GM19240 (cell line): ENCODE results near the gene GAL3ST3.

Source experiments
- DNase-seq: peaks from one replicate; pipeline ENCODE4 v3.0.0; 2011; ENCODE audit warnings: low spot score; ENCODE audit not compliant: insufficient read length

Gene GAL3ST3

DNA sequence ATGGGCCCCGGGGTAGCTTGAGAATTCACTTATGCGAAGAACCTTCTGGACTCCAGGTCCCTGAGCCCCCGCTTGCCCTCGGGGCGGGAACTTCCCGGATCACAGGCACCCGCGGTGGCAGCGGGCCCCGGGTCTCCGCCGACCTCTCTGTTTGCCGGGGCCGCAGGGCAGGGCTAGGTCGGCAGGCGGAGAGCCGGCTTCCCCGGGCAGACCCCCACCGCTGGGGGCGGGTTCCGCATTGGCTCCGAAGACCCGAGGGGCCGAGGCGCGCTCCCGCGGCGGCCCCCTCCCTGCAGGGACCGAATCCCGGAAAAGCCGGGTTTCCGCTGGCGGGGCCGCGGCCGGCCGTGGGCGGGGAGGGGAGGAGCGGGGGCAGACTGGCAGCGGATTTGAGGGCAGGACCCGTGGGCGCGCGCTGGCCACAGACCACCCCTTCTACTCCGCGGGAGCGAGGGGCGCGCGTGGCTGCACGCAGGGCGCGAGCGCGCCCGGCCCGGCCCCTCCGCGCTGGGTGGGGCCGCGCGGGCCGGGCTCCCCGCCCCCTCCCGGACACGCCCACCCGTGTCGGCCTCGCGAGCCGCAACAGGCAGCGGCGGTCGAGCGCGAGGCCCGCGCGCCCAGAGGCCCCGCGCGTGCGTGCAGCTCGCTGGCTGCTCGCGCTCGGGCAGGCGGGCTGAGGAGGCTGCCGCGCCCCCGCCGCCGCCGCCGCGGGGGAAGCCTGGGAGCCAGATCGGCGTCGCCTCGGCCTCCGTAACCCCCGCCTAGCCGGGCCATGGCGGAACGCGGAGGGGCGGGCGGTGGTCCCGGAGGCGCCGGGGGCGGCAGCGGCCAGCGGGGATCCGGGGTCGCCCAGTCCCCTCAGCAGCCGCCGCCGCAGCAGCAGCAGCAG, 21.0 kb upstream of the GAL3ST3 start, which contains the start of gene PACS1:
TSS of gene PACS1 (plus strand) at position 558 of the 889 bp plus-strand sequence. CDS start at position 773, 215 bp downstream.
- peak; percentile 67 for DNase-seq

DNA sequence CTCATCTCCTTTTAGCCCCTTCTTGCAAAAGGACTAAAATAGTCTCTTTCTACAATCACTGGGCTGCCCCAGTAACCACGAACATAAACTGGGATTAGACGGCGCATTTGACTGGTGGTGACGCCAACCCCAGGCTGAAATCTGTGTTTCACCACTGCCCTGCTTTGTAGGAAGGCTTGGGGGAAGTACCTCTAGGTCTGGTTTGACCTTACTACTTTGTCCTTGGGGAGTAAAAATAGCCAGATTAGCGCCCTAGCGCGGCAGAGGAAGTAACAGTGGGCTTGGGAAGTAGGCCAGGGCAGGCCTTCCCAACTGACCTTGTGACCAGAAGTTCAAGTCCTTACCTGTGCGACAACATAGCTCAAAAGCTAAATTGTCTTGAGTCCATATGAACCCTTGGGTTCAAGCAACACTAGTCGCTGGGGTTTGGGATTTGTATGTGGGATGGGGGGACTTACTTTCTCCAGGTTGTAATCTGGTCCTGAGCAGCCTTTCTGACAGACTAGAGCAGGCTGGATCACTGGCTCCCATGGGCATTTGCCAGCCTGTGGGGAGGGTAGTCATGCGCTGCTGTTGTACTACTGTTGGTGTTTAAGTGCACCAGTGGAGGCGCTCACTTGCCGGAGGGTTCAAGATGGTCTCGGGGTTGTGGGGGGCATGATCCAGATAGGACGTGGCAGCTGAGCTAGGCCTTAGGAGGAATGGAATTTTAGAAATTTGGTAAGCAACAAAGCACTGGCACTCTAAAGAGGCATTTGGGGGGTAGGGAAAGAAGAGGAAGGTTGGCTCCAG, 20.2 kb upstream of the GAL3ST3 start:
- DNase-seq = no peak

GRCh38 chr11:66068154-66068821, 19.3 kb upstream of the GAL3ST3 start:
- no peak for DNase-seq

DNA sequence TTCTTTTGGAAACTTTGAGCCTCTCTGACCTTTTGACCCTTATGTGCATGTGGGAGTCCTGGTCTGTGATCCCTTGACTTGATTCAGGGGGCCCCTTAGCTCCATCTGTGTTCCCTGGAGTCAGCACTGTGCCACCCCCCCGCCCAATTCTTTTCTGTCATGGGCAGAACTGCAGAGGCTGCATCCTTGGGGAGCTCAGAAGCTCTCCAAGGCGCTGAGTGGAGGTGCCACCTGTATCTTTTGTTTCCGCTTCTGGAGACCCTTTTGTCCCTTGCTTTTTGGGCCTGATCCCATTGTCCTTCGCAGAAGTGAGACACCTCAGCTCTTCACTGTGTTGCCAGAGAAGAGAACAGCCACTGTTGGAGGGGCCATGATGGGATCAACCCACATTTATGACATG, 18.7 kb upstream of the GAL3ST3 start:
- no peak for DNase-seq

DNA sequence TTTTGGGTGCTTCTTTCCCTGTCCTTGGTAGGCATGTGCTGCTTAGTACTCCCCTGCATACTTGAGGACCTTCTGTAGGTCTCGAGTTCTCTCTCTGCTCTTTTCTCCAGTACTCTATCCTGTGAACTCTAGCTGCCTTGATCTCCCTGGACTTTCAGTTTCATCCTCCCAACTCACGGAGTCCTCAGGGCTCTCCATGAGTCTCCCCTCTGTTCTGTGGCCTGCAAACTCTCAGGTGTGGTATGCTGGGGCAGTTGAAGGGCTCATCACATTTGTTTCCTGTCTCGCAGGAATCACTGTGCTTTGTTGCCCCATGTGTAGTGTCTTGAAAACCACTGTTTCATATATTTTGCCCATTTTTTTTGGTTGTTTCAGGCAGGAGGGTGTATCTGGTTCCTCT, 17.8 kb upstream of the GAL3ST3 start:
- DNase-seq = no peak

DNA sequence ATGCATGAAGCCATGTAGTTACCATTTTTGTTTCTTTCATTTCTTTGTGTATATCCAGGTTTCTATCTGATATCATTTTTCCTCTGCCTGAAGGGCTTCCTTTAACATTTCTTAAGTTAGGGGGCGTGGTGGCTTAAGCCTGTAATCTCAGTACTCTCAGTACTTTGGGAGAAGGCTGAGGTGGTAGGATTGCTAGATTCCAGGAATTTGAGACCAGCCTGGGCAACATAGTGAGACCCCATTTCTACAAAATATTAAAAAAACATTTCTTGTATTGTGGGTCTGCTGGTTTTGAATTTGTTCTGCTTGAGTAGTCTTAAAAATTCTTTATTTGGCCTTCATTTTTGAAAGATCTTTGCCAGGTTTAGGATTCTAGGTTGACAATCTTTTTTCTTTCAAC, 15.6 kb upstream of the GAL3ST3 start:
- no peak for DNase-seq

GRCh38 chr11:66063900-66064299, 14.9 kb upstream of the GAL3ST3 start:
- DNase-seq = no peak

- DNase-seq = no peak
These were observed 13.4 kb upstream of the GAL3ST3 start for GRCh38 chr11:66062408-66062807.

DNA sequence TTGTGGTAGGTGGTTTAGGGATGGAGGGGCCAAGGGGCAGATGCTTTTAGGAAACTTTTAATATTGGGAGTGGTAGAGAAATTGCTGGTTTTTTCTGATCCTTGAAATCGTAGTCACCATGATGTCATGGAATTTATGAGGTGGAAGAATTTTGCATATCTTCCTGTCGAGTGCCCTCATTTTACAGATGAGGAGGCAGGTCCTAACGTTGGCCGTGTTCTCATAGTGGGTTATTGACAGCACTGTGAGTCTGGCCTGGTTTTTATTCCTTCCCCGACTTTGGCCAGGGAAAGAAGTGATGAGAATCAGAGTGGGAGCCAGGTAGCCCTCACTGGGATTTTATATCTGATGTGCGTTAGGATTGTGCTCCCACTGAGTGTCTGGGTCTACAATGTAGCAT, 12.3 kb upstream of the GAL3ST3 start:
- no peak for DNase-seq

DNA sequence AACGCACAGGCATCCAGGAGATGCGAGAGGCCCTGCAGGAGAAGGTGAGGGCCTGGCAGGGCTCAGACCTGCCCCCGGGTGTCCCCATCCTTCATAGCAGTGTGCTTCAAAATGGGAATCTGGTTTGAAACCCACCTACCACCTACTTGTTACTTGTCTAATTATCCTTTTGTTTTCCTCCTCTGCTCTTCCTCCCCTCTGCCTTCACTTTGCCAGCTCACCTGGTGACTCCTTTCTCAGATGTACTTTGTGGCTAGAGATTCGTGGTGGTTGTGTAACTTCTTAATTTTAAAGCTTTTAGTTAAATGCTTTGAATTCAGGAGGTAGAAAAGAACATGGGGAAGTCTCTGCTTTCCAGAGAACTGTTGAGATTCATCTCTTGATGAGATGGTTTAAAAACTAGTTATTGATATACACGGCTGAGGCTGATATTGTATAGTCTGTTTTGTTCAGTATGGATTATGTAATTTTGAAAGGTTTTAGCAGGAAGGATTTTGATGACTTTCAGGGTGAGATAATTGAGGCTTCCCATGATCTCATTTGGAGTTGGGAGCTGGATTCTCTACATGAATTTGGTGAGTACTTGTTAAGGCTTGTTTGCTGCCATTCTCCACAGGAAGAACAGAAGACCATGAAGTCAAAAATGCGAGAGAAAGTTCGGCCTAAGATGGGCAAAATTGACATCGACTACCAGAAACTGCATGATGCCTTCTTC, 11.2 kb upstream of the GAL3ST3 start:
- no peak for DNase-seq

DNA sequence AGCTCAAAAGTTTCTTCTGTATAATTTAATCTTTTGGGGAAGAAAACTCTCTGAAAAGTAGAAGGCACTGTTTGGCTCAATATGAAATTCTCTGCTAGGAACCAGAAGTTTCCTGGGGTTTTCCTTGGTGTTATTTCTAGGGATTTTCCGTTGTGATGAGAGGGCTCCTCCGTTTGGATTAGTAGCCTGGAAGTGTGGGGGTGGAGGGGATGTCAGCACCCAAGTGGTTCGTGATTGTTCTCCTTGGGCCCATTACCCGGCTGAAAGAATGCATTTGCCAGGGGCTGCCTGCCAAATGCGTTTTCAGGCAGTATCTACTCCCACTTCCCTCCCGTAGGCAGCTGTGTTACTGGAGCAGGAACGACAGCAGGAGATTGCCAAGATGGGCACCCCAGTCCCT, 7.5 kb upstream of the GAL3ST3 start:
- DNase-seq = no peak

GRCh38 chr11:66055021-66055420, 6.1 kb upstream of the GAL3ST3 start:
- no peak for DNase-seq

DNA sequence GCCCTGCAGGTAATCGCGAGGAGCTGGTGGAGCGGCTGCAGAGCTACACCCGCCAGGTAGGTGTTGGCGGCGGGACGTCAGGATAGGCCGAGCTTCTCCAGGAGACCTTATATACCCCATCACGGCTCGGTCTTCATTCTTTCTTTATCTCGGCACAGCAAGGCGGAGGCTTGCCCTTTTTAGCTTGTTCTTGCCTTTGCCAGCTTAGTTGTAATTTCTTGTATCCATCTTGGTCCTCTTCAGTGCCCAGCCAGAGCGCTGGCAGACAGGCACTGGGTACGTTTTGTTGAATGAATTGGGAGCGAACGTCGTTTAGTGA, 3.7 kb upstream of the GAL3ST3 start:
- DNase-seq = no peak

DNA sequence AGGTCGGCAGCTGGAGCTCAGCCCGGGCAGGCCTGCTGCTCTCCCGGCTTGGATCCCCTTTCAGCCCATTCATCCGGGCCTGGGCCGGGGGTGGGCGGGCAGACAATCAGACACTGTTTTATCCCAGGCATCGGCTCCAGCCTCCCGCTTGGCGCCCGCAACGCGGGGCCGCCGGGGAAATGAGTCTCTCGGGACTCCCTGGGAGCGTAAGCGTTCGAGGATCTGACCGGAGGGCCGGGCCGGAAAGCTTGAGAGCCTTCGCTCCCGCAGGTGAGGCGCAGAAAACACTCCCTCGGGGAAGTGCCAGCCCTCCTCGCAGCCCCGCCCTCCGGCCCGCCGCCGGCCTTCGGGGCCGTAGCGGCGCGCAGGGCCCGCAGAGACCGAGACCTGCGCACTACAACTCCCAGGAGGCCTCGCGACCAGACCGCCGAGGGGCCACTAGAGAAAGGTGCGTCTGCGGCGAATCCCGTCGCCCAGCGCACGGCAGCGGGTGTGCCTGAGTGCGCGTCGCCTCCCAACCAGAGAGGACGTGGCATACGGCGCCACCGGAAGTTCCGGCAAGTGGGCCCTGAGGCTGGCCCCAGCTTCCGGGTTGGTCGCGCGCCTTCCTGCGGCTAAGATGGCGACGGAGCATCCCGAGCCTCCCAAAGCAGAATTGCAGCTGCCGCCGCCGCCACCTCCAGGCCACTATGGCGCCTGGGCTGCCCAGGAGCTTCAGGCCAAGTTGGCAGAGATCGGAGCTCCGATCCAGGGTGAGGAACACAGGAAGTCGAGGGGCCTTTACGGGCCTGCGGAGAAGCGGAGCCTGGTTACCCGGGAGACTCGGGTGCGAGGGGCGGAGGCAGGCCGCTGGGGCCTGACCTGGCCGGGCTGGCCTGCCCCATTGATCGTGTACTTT, 3.1 kb upstream of the GAL3ST3 start, which contains the start of gene SF3B2:
TSS of gene SF3B2 (plus strand) at position 599 of the 898 bp plus-strand sequence. CDS start at position 620, 21 bp downstream.
- peak; percentile 91 for DNase-seq

DNA sequence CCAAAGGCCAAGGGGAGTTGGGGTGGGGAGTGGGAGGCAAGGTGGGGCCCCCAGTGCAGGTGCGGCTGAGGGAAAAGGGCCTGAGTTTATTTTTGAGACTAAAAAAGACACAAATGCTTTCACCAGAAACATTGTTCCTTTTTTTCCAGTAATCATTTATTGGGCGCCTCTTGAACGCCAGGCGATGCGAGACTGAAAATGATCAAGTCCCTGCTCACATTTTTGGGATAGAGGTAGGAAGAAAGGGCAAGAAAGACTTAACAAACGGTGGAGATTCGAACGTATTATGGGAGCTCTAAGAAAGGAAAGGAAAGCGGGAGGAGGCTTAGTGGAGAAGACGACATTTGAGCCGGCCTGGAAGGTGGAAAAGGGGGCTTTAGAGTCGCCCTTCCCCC, 2.4 kb upstream of the GAL3ST3 start:
- no peak for DNase-seq

DNA sequence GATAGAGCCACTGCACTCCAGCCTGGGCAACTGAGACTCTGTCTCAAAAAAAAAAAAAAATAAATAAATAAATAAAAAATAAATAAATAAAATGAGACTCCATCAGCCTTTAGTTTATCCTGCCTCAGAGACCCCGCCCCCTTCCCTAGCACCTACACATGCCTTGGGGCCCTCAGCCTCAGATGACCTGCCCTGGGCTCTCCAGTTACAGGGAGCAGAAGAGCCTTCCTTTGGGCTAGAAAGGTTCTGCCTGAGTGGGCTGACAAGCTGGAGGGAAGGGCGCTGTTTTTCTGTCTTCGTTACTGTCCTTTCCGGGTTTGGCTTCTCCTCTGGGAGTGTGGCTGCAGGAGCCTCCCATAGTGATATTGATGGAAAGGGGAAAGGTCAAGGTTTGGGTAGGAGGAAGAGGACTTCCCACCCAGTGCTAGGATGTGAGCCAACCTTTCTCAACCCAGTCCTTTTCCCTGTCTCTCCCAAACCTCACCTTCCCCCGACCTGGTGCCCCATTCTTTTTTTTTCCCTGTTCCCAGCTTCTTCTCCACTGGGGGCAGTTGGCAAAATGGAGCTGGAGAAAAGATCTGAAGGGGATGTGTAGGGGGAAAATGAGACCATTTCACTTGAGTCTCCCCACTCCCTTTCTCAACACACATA, 1.7 kb upstream of the GAL3ST3 start:
- no peak for DNase-seq

GRCh38 chr11:66047541-66048365, 1.2 kb downstream of the GAL3ST3 start:
- DNase-seq = no peak

DNA sequence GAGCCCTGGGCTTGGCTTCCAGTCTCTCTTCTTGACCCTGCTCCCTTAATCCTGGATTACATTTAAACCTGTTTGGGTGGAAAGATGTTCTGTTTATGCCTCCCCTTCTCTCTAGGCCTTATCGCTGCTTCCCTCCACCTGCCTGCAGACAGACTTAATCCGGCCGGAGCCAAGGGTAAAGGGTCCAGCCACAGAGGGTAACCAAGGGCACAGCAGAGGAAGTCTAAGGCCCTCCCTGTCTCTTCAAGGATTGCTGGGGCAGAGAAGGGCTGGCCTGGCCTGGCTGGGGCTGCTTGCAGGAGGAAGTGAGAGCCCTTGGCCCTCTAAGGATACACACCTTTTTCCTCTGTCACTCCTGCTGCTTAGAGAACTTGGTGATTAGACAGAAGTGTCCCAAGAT, 2.1 kb downstream of the GAL3ST3 start:
- no peak for DNase-seq

GRCh38 chr11:66045177-66045639, 3.8 kb downstream of the GAL3ST3 start:
- DNase-seq = peak; percentile 95
